Measurements from ENCODE around the gene PCDHGA7.
A peak's percentile ranks its signal among the peaks of the same experiment; 100 is the strongest.

Gene PCDHGA7

DNA sequence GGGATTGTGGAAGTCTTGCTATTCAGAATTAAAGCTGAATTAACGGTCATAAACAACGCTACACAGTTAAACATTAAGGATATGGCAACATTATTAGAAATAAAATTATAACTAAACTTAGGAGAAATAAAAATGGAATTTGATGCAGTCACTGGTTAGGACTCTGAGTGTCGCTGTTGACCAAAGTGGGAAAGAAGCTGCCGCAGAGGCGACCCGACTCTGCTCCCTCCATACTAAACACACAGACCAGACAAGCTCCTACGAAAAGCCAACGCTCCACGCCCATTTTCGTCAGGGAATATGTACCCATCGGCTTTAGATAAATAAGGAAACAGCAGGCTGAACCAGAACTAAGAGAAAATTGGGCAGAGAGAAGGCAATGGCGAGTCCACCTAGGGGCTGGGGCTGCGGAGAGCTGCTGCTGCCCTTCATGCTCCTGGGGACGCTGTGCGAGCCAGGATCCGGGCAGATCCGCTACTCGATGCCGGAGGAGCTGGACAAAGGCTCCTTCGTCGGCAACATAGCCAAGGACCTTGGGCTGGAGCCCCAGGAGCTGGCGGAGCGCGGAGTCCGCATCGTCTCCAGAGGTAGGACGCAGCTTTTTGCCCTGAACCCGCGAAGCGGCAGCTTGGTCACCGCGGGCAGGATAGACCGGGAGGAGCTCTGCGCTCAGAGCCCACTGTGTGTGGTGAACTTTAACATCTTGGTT, 18.4 kb upstream of the PCDHGA7 start, which contains the start of gene PCDHGA5:
Gene PCDHGA5, plus strand, starts transcription at position 211 of the 709 bp plus-strand sequence. Its CDS starts 169 bp downstream, at position 380.
- TF ChIP-seq TEAD4 (IDR thresholded peaks at IDR 0.05) (no peak), REST (IDR thresholded peaks at IDR 0.05; ENCODE audit: low read depth) (no peak), YY1 (IDR thresholded peaks at IDR 0.05; ENCODE audit: low read depth) (no peak), CEBPB (IDR thresholded peaks at IDR 0.05) (no peak), CREB1 (IDR thresholded peaks at IDR 0.05; ENCODE audit: low read depth) (no peak), FOXM1 (IDR thresholded peaks at IDR 0.05; ENCODE audit: borderline replicate concordance, low read depth) (no peak), NFIC (IDR thresholded peaks at IDR 0.05) (no peak), TCF12 (IDR thresholded peaks at IDR 0.05; ENCODE audit: low read depth) (no peak), TAF1 (IDR thresholded peaks at IDR 0.05; ENCODE audit: low read depth) (no peak), EGR1 (IDR thresholded peaks at IDR 0.05) (no peak), RAD21 (IDR thresholded peaks at IDR 0.05; ENCODE audit: low read depth) (no peak), ZBTB7A (IDR thresholded peaks at IDR 0.05; ENCODE audit: low read depth) (no peak), EP300 (IDR thresholded peaks at IDR 0.05; ENCODE audit: borderline replicate concordance) (no peak)
- TF ChIP-seq, protein P1, sequence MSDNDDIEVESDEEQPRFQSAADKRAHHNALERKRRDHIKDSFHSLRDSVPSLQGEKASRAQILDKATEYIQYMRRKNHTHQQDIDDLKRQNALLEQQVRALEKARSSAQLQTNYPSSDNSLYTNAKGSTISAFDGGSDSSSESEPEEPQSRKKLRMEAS (IDR thresholded peaks at IDR 0.05), result no peak
- TF ChIP-seq, protein P2, sequence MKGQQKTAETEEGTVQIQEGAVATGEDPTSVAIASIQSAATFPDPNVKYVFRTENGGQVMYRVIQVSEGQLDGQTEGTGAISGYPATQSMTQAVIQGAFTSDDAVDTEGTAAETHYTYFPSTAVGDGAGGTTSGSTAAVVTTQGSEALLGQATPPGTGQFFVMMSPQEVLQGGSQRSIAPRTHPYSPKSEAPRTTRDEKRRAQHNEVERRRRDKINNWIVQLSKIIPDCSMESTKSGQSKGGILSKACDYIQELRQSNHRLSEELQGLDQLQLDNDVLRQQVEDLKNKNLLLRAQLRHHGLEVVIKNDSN (IDR thresholded peaks at IDR 0.05), result no peak

- TF ChIP-seq NFIC (IDR thresholded peaks at IDR 0.05) (no peak), CREB1 (IDR thresholded peaks at IDR 0.05; ENCODE audit: low read depth) (no peak)
Measured at GRCh38 chr5:141366016-141366896, 16.3 kb upstream of the PCDHGA7 start.

DNA sequence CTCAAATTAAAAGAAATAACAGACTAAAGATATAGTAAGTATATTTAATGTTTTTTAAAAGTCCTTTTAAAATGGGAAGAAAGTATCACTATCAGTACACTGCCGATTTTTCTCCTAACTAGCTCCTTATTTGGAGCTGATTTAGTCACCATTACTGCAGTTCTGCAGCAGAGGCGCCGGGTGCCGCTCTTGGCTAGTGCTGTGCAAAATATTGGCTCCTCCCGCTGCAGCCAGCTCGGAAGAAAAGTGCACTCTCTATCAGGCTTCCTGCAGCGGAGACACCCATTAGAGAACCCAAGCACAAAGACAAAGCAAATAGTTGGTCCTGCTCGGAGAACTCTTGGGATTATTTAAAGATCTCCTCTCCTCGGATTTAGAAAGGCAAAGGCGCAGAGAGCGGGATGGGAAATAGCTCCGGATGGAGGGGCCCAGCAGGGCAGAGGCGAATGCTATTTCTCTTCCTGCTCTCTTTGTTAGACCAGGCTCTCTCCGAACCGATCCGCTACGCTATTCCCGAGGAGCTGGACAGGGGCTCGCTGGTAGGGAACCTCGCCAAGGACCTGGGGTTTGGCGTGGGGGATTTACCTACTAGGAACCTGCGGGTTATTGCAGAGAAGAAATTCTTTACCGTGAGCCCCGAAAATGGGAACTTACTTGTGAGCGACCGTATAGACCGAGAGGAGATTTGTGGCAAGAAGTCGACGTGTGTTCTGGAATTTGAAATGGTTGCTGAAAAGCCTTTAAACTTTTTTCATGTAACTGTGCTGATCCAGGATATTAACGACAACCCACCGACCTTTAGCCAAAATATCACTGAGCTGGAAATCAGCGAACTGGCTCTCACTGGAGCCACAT, 12.3 kb upstream of the PCDHGA7 start, which contains the start of gene PCDHGB3:
Gene PCDHGB3, plus strand, starts transcription at position 249 of the 855 bp plus-strand sequence. Its CDS starts 153 bp downstream, at position 402.
- TF ChIP-seq CREB1 (IDR thresholded peaks at IDR 0.05; ENCODE audit: low read depth), result no peak
- no peak for TF ChIP-seq TAF1 (IDR thresholded peaks at IDR 0.05; ENCODE audit: low read depth)
- TF ChIP-seq, protein P2 (IDR thresholded peaks at IDR 0.05), result no peak
- TF ChIP-seq, protein P1 (IDR thresholded peaks at IDR 0.05), result no peak
- no peak for TF ChIP-seq TCF12 (IDR thresholded peaks at IDR 0.05; ENCODE audit: low read depth)
- TF ChIP-seq NFIC (IDR thresholded peaks at IDR 0.05), result no peak
- peak; percentile 22; the same call in 1 of the 2 replicates for TF ChIP-seq RAD21 (IDR thresholded peaks at IDR 0.05; ENCODE audit: low read depth)
- TF ChIP-seq FOXM1 (IDR thresholded peaks at IDR 0.05; ENCODE audit: borderline replicate concordance, low read depth), result no peak

- TF ChIP-seq FOXM1 (IDR thresholded peaks at IDR 0.05; ENCODE audit: borderline replicate concordance, low read depth), result no peak
- no peak for TF ChIP-seq NFIC (IDR thresholded peaks at IDR 0.05)
- no peak for TF ChIP-seq REST (IDR thresholded peaks at IDR 0.05; ENCODE audit: low read depth)
- TF ChIP-seq TAF1 (IDR thresholded peaks at IDR 0.05; ENCODE audit: low read depth), result no peak
- no peak for TF ChIP-seq YY1 (IDR thresholded peaks at IDR 0.05; ENCODE audit: low read depth)
- no peak for TF ChIP-seq EP300 (IDR thresholded peaks at IDR 0.05; ENCODE audit: borderline replicate concordance)
- TF ChIP-seq ZBTB7A (IDR thresholded peaks at IDR 0.05; ENCODE audit: low read depth), result no peak
- no peak for TF ChIP-seq TCF12 (IDR thresholded peaks at IDR 0.05; ENCODE audit: low read depth)
Measured at GRCh38 chr5:141371572-141372475, 10.7 kb upstream of the PCDHGA7 start.
